ENCODE measurements around the gene DMBX1. TPM values are rescaled to one million over a fixed set of nuclear protein-coding genes. Genes with fewer than 3 reads are reported as not detected.

The DMBX1 gene
- total RNA-seq, 2 experiments from 2014 or later = not detected

- intact Hi-C loops (cut with micrococcal nuclease; ENCODE audit: unreplicated experiment) = no loop called here
- Histone ChIP-seq H3K9me3 (ENCODE audit: low read length) (no peaks in the 10 kb centered on the region), H3K36me3 (ENCODE audit: insufficient read depth, low read length) (no peaks in the 10 kb centered on the region), H3K4me1 (ENCODE audit: insufficient read depth, low read length, poor library complexity, severe bottlenecking) (no peaks in the 10 kb centered on the region), H2AFZ (ENCODE audit: low read length) (no peak overlapping the region), H3K4me2 (ENCODE audit: low read length) (no peak overlapping the region), H3K9me2 (ENCODE audit: insufficient read depth, low read length) (no peaks in the 10 kb centered on the region), H4K20me1 (ENCODE audit: insufficient read depth, low read length) (no peaks in the 10 kb centered on the region), H3K4me3 (ENCODE audit: low read depth, low read length, poor library complexity, severe bottlenecking) (no peak overlapping the region), H3K27ac (ENCODE audit: low read depth, low read length, poor library complexity, severe bottlenecking) (no peak overlapping the region), H3K79me2 (ENCODE audit: insufficient read depth, low read depth, low read length) (no peaks in the 10 kb centered on the region)
- TF ChIP-seq, protein P1, sequence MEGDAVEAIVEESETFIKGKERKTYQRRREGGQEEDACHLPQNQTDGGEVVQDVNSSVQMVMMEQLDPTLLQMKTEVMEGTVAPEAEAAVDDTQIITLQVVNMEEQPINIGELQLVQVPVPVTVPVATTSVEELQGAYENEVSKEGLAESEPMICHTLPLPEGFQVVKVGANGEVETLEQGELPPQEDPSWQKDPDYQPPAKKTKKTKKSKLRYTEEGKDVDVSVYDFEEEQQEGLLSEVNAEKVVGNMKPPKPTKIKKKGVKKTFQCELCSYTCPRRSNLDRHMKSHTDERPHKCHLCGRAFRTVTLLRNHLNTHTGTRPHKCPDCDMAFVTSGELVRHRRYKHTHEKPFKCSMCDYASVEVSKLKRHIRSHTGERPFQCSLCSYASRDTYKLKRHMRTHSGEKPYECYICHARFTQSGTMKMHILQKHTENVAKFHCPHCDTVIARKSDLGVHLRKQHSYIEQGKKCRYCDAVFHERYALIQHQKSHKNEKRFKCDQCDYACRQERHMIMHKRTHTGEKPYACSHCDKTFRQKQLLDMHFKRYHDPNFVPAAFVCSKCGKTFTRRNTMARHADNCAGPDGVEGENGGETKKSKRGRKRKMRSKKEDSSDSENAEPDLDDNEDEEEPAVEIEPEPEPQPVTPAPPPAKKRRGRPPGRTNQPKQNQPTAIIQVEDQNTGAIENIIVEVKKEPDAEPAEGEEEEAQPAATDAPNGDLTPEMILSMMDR (conservative IDR thresholded peaks at IDR 0.05; ENCODE audit: low read length) = no peak
- no peak for TF ChIP-seq EZH2phosphoT487 (IDR thresholded peaks at IDR 0.05; ENCODE audit: borderline replicate concordance, low read depth, low read length)
- DNase-seq (ENCODE audit: low spot score) = no peak
- POLR2A ChIA-PET = no interaction called here
- BruUV-seq (replicated peaks) = no TSS peak
- CTCF ChIA-PET (ENCODE audit: unreplicated experiment) = interaction anchor here (0.5 kb wide), 1 partner anchor 10 kb away, joined by 4 read pairs; no protein-coding TSS in a partner anchor
These were observed 36.2 kb upstream of the DMBX1 start for GRCh38 chr1:46453449-46453848.

DNA sequence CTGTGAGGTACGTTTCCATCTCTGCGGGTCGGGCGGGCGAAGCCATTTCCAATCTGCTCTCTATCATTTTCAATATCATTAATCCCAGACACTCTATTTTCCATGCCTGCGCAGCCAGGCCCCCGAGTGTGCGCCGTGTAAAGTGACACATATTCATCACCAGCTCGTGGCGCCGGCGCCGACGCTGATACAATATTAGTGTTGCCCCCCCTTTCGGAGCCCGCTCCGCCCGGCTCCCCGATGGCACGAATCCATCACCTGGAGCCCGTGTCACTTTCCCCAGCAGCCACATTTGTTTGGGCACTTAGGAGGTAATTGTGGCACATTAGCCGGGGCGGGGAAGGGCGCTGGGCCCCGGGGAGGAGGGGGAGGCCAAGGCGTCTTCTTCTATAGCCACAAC, 33.7 kb upstream of the DMBX1 start:
- Histone ChIP-seq H3K4me2 (ENCODE audit: low read length) (no peak overlapping the region), H3K9me2 (ENCODE audit: insufficient read depth, low read length) (no peaks in the 10 kb centered on the region), H3K9me3 (ENCODE audit: low read length) (no peaks in the 10 kb centered on the region), H3K4me1 (ENCODE audit: insufficient read depth, low read length, poor library complexity, severe bottlenecking) (no peaks in the 10 kb centered on the region), H3K79me2 (ENCODE audit: insufficient read depth, low read depth, low read length) (no peaks in the 10 kb centered on the region), H2AFZ (ENCODE audit: low read length) (no peak overlapping the region), H3K4me3 (ENCODE audit: low read depth, low read length, poor library complexity, severe bottlenecking) (no peak overlapping the region), H3K36me3 (ENCODE audit: insufficient read depth, low read length) (no peaks in the 10 kb centered on the region), H4K20me1 (ENCODE audit: insufficient read depth, low read length) (no peaks in the 10 kb centered on the region), H3K27ac (ENCODE audit: low read depth, low read length, poor library complexity, severe bottlenecking) (no peak overlapping the region)
- BruUV-seq (replicated peaks) = no TSS peak
- ChIA-PET CTCF (ENCODE audit: unreplicated experiment) (interaction anchor here (0.6 kb wide), 1 partner anchor 96 kb away, joined by 4 read pairs; no protein-coding TSS in a partner anchor), POLR2A (no interaction called here)
- intact Hi-C loops (cut with micrococcal nuclease; ENCODE audit: unreplicated experiment) = no loop called here
- no peak for DNase-seq (ENCODE audit: low spot score)
- TF ChIP-seq EZH2phosphoT487 (IDR thresholded peaks at IDR 0.05; ENCODE audit: borderline replicate concordance, low read depth, low read length) = no peak
- TF ChIP-seq, protein P1 (conservative IDR thresholded peaks at IDR 0.05; ENCODE audit: low read length) = no peak

GRCh38 chr1:46456411-46456963, 33.1 kb upstream of the DMBX1 start:
- H3K4me1 ChIP-seq (ENCODE audit: insufficient read depth, low read length, poor library complexity, severe bottlenecking) = no peaks in the 10 kb centered on the region
- ChIA-PET POLR2A (no interaction called here), CTCF (ENCODE audit: unreplicated experiment) (no interaction called here)
- H3K4me3 ChIP-seq (ENCODE audit: low read depth, low read length, poor library complexity, severe bottlenecking) = no peak overlapping the region
- no peak overlapping the region for H3K4me2 ChIP-seq (ENCODE audit: low read length)
- H3K36me3 ChIP-seq (ENCODE audit: insufficient read depth, low read length) = no peaks in the 10 kb centered on the region
- TF ChIP-seq, protein P1 (conservative IDR thresholded peaks at IDR 0.05; ENCODE audit: low read length) = no peak
- no peak for TF ChIP-seq EZH2phosphoT487 (IDR thresholded peaks at IDR 0.05; ENCODE audit: borderline replicate concordance, low read depth, low read length)
- no TSS peak for BruUV-seq (replicated peaks)
- H2AFZ ChIP-seq (ENCODE audit: low read length) = no peak overlapping the region
- no peak for DNase-seq (ENCODE audit: low spot score)
- no peaks in the 10 kb centered on the region for H4K20me1 ChIP-seq (ENCODE audit: insufficient read depth, low read length)
- intact Hi-C loops (cut with micrococcal nuclease; ENCODE audit: unreplicated experiment) = no loop called here
- H3K27ac ChIP-seq (ENCODE audit: low read depth, low read length, poor library complexity, severe bottlenecking) = no peak overlapping the region
- no peaks in the 10 kb centered on the region for H3K9me3 ChIP-seq (ENCODE audit: low read length)
- no peaks in the 10 kb centered on the region for H3K9me2 ChIP-seq (ENCODE audit: insufficient read depth, low read length)
- H3K79me2 ChIP-seq (ENCODE audit: insufficient read depth, low read depth, low read length) = no peaks in the 10 kb centered on the region

Data from OCI-LY7 (cell line).